ENCODE measurements around the gene IFNL3.
"Not testable (repeated sequence)": the region's sequence is repeated elsewhere in the genome, so short reads cannot be mapped to it uniquely, and the experiment has no call there.

Gene IFNL3

GRCh38 chr19:39277598-39277997, 32.8 kb upstream of the IFNL3 start:
- no peak overlapping the region for H3K27ac ChIP-seq (ENCODE audit: low read length)
- no peaks in the 10 kb centered on the region for H4K20me1 ChIP-seq (ENCODE audit: insufficient read depth, low read length)
- H3K36me3 ChIP-seq (replicated peaks; ENCODE audit: low read depth, low read length), result no peaks in the 10 kb centered on the region
- 0 out of 2 replicates have a peak, but pooled peaks cover 2% of the 10 kb centered on the region for H3K9me3 ChIP-seq (ENCODE audit: insufficient read depth, low read length)
- H3K4me2 ChIP-seq (ENCODE audit: low read length), result no peak overlapping the region
- H3K4me3 ChIP-seq (ENCODE audit: low read length), result no peak overlapping the region
- no peak overlapping the region for H2AFZ ChIP-seq (ENCODE audit: low read depth, low read length)
- H3K9ac ChIP-seq (ENCODE audit: low read length), result no peak overlapping the region
- no peaks in the 10 kb centered on the region for H3K4me1 ChIP-seq (ENCODE audit: low read length)
- TF ChIP-seq EZH2phosphoT487 (IDR thresholded peaks at IDR 0.05; ENCODE audit: low read depth), result no peak
- no peak for TF ChIP-seq CTCF (IDR thresholded peaks at IDR 0.05; ENCODE audit: low read depth, low read length)
- H3K27me3 ChIP-seq (ENCODE audit: low read depth, low read length), result no peaks in the 10 kb centered on the region
- H3K79me2 ChIP-seq (ENCODE audit: low read length), result no peaks in the 10 kb centered on the region

- H3K79me2 ChIP-seq (ENCODE audit: low read length), result no peaks in the 10 kb centered on the region
- no peaks in the 10 kb centered on the region for H3K27me3 ChIP-seq (ENCODE audit: low read depth, low read length)
- no peak overlapping the region for H3K4me2 ChIP-seq (ENCODE audit: low read length)
- H3K9me3 ChIP-seq (ENCODE audit: insufficient read depth, low read length), result no peaks in the 10 kb centered on the region
- no peaks in the 10 kb centered on the region for H3K4me1 ChIP-seq (ENCODE audit: low read length)
- no peak overlapping the region for H3K4me3 ChIP-seq (ENCODE audit: low read length)
- H3K9ac ChIP-seq (ENCODE audit: low read length), result no peak overlapping the region
- H4K20me1 ChIP-seq (ENCODE audit: insufficient read depth, low read length), result no peaks in the 10 kb centered on the region
- H3K27ac ChIP-seq (ENCODE audit: low read length), result no peak overlapping the region
- TF ChIP-seq CTCF (IDR thresholded peaks at IDR 0.05; ENCODE audit: low read depth, low read length) (no peak), EZH2phosphoT487 (IDR thresholded peaks at IDR 0.05; ENCODE audit: low read depth) (no peak)
- no peaks in the 10 kb centered on the region for H3K36me3 ChIP-seq (replicated peaks; ENCODE audit: low read depth, low read length)
- no peak overlapping the region for H2AFZ ChIP-seq (ENCODE audit: low read depth, low read length)
These were observed 31.9 kb upstream of the IFNL3 start for GRCh38 chr19:39276740-39277139.

- Histone ChIP-seq H3K9me3 (ENCODE audit: insufficient read depth, low read length) (no peaks in the 10 kb centered on the region), H3K4me1 (ENCODE audit: low read length) (no peaks in the 10 kb centered on the region), H3K4me2 (ENCODE audit: low read length) (no peak overlapping the region), H3K36me3 (replicated peaks; ENCODE audit: low read depth, low read length) (no peaks in the 10 kb centered on the region), H3K9ac (ENCODE audit: low read length) (no peak overlapping the region), H4K20me1 (ENCODE audit: insufficient read depth, low read length) (no peaks in the 10 kb centered on the region), H3K79me2 (ENCODE audit: low read length) (no peaks in the 10 kb centered on the region), H2AFZ (ENCODE audit: low read depth, low read length) (no peak overlapping the region), H3K27me3 (ENCODE audit: low read depth, low read length) (no peaks in the 10 kb centered on the region), H3K4me3 (ENCODE audit: low read length) (no peak overlapping the region), H3K27ac (ENCODE audit: low read length) (no peak overlapping the region)
- TF ChIP-seq CTCF (IDR thresholded peaks at IDR 0.05; ENCODE audit: low read depth, low read length) (no peak), EZH2phosphoT487 (IDR thresholded peaks at IDR 0.05; ENCODE audit: low read depth) (no peak)
These were observed 30.8 kb upstream of the IFNL3 start for GRCh38 chr19:39275578-39275977.

GRCh38 chr19:39273859-39274258, 29.1 kb upstream of the IFNL3 start:
- H3K4me2 ChIP-seq (ENCODE audit: low read length); H3K9ac ChIP-seq (ENCODE audit: low read length); H2AFZ ChIP-seq (ENCODE audit: low read depth, low read length); H3K36me3 ChIP-seq (replicated peaks; ENCODE audit: low read depth, low read length); H3K27me3 ChIP-seq (ENCODE audit: low read depth, low read length); H3K4me3 ChIP-seq (ENCODE audit: low read length); H4K20me1 ChIP-seq (ENCODE audit: insufficient read depth, low read length); H3K4me1 ChIP-seq (ENCODE audit: low read length); H3K9me3 ChIP-seq (ENCODE audit: insufficient read depth, low read length); H3K27ac ChIP-seq (ENCODE audit: low read length); H3K79me2 ChIP-seq (ENCODE audit: low read length): not testable (repeated sequence)

Measured in OCI-LY3 (cell line).